HUES6 (cell line): ENCODE results near the gene DUOXA1.

ENCODE experiments used
- H3K27ac ChIP-seq: 2 replicates; pipeline ENCODE4 v1.7.0; 2013; ENCODE audit warnings: low read depth, mild to moderate bottlenecking, low read length, inconsistent platforms
- H3K27me3 ChIP-seq: 2 replicates; pipeline ENCODE4 v1.6.1; 2013; ENCODE audit warnings: low read length; ENCODE audit not compliant: control insufficient read depth, insufficient read depth
- H3K36me3 ChIP-seq: 2 replicates; pipeline ENCODE4 v1.6.1; 2013; ENCODE audit warnings: low read length; ENCODE audit not compliant: control insufficient read depth, insufficient read depth
- H3K4me1 ChIP-seq: 2 replicates; pipeline ENCODE4 v1.6.1; 2013; ENCODE audit warnings: low read length; ENCODE audit not compliant: control insufficient read depth, insufficient read depth
- H3K4me3 ChIP-seq: 2 replicates; pipeline ENCODE4 v1.5.1; 2013; ENCODE audit warnings: low read depth, low read length
- H3K9ac ChIP-seq: one replicate; pipeline ENCODE4 v1.6.1; 2013; ENCODE audit warnings: mild to moderate bottlenecking, low read length
- H3K9me3 ChIP-seq: 2 replicates; pipeline ENCODE4 v1.6.1; 2013; ENCODE audit warnings: low read depth, low read length; ENCODE audit not compliant: control insufficient read depth, insufficient read depth

DUOXA1 gene

GRCh38 chr15:45116482-45117307 is 13.0 kb downstream of the DUOXA1 start:
- H3K4me3 ChIP-seq = peak overlapping the region; percentile 17; the same call in 1 of the 2 replicates
- H3K27me3 ChIP-seq = peaks cover 95% of the 10 kb centered on the region

GRCh38 chr15:45116006-45116481 is 13.6 kb downstream of the DUOXA1 start:
- Histone ChIP-seq H3K9me3 (no peaks in the 10 kb centered on the region), H3K4me1 (peaks cover 31% of the 10 kb centered on the region), H3K36me3 (no peaks in the 10 kb centered on the region), H3K27me3 (peaks cover 95% of the 10 kb centered on the region), H3K27ac (no peak overlapping the region), H3K4me3 (no peak overlapping the region), H3K9ac (no peak overlapping the region)

More at GRCh38 chr15:45116482-45117307, 13.0 kb downstream of the DUOXA1 start:
- Histone ChIP-seq H3K36me3 (no peaks in the 10 kb centered on the region), H3K4me1 (peaks cover 31% of the 10 kb centered on the region), H3K27ac (no peak overlapping the region), H3K9me3 (no peaks in the 10 kb centered on the region), H3K9ac (no peak overlapping the region)

GRCh38 chr15:45115312-45115820 is 14.3 kb downstream of the DUOXA1 start:
- peaks cover 96% of the 10 kb centered on the region for H3K27me3 ChIP-seq
- no peak overlapping the region for H3K27ac ChIP-seq
- no peak overlapping the region for H3K4me3 ChIP-seq
- H3K9ac ChIP-seq = no peak overlapping the region
- H3K36me3 ChIP-seq = no peaks in the 10 kb centered on the region
- H3K9me3 ChIP-seq = no peaks in the 10 kb centered on the region
- H3K4me1 ChIP-seq = peaks cover 31% of the 10 kb centered on the region

- H3K9me3 ChIP-seq = no peaks in the 10 kb centered on the region
- H3K27me3 ChIP-seq = peaks cover 97% of the 10 kb centered on the region
- H3K27ac ChIP-seq = no peak overlapping the region
- H3K36me3 ChIP-seq = no peaks in the 10 kb centered on the region
- H3K4me1 ChIP-seq = peaks cover 31% of the 10 kb centered on the region
- H3K9ac ChIP-seq = no peak overlapping the region
- H3K4me3 ChIP-seq = peak overlapping the region; percentile 42; the same call in 1 of the 2 replicates
Observed at GRCh38 chr15:45114751-45115085, 15.0 kb downstream of the DUOXA1 start.

- no peak within 1 kb of the TSS for H3K9ac ChIP-seq
- H3K4me1 ChIP-seq = peaks cover 31% of the 10 kb centered on the region
- H3K27me3 ChIP-seq = peaks cover 97% of the 10 kb centered on the region
- no peaks in the 10 kb centered on the region for H3K9me3 ChIP-seq
- no peaks in the 10 kb centered on the region for H3K36me3 ChIP-seq
- peak within 1 kb of the TSS; percentile 54 for H3K4me3 ChIP-seq
- H3K27ac ChIP-seq = no peak within 1 kb of the TSS
Observed at GRCh38 chr15:45114076-45114750, 15.5 kb downstream of the DUOXA1 start, which contains the start of the genes DUOX2 and DUOXA2. TSS of gene DUOX2 (minus strand) at chr15:45114172. CDS start at chr15:45113411, 761 bp downstream. TSS of gene DUOXA2 (plus strand) at chr15:45114326. CDS start at chr15:45114606, 280 bp downstream.

GRCh38 chr15:45113380-45113990 is 16.2 kb downstream of the DUOXA1 start:
- Histone ChIP-seq H3K9me3 (no peaks in the 10 kb centered on the region), H3K4me1 (peaks cover 31% of the 10 kb centered on the region), H3K27me3 (peaks cover 97% of the 10 kb centered on the region), H3K27ac (no peak overlapping the region), H3K9ac (no peak overlapping the region), H3K4me3 (peak overlapping the region; percentile 54), H3K36me3 (no peaks in the 10 kb centered on the region)

GRCh38 chr15:45112591-45113379 is 16.9 kb downstream of the DUOXA1 start:
- Histone ChIP-seq H3K9ac (no peak overlapping the region), H3K4me1 (peaks cover 29% of the 10 kb centered on the region), H3K27me3 (peaks cover 98% of the 10 kb centered on the region), H3K36me3 (no peaks in the 10 kb centered on the region), H3K9me3 (no peaks in the 10 kb centered on the region), H3K4me3 (peak overlapping the region; percentile 54), H3K27ac (no peak overlapping the region)

GRCh38 chr15:45112143-45112590 is 17.5 kb downstream of the DUOXA1 start:
- H3K9ac ChIP-seq = no peak overlapping the region
- no peak overlapping the region for H3K27ac ChIP-seq
- peaks cover 93% of the 10 kb centered on the region for H3K27me3 ChIP-seq
- H3K4me1 ChIP-seq = peaks cover 27% of the 10 kb centered on the region
- H3K36me3 ChIP-seq = no peaks in the 10 kb centered on the region
- no peaks in the 10 kb centered on the region for H3K9me3 ChIP-seq
- H3K4me3 ChIP-seq = peak overlapping the region; percentile 54

GRCh38 chr15:45111390-45112142 is 18.1 kb downstream of the DUOXA1 start:
- Histone ChIP-seq H3K27me3 (peaks cover 93% of the 10 kb centered on the region), H3K4me1 (peaks cover 27% of the 10 kb centered on the region), H3K4me3 (peak overlapping the region; percentile 54), H3K9me3 (no peaks in the 10 kb centered on the region), H3K9ac (no peak overlapping the region), H3K36me3 (no peaks in the 10 kb centered on the region), H3K27ac (no peak overlapping the region)
